ENCODE data around the gene SYT2. TPM values are rescaled to one million over a fixed set of nuclear protein-coding genes. Genes with fewer than 3 reads are reported as not detected.

Gene SYT2
- total and polyA plus RNA-seq, 2 of the 13 experiments (the other 11 are each of a cell fraction or from before 2014, with no cell fraction given), result not detected

DNA sequence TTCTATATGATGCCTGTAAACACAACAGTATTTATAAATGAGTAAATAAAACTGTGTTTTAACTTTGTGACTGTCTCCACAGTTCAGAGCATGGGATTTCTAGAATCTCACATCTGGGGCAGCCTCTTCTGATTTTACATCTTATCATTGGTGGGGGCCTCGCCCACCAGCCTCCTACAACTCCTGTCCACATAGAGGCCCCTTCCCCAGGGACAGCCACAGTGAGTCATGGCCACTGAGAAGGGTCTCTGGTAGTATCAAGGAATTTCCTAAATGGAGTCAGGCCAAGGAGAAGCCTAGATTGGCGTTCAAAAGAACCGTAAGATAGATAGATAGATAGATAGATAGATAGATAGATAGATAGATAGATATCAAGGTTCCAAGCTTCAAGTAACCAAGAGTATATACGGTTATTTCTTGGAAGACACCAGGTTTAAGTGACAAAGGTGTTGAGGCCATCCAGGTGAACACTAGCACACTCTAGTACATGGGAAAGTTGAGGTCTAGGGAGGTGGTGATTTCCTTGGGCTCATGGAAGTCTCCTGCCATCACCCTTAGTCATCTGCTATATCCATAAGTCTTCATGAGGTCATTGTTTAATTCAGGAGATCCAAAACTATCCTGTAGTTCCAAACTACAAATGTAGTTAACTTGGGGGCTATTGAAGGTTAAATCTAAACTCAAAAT is 121.6 kb downstream of the SYT2 start:
- DNase-seq (ENCODE audit: low spot score), result peak; percentile 8
- no peak for FAIRE-seq
- Histone ChIP-seq H2AFZ (ENCODE audit: low read length) (no peak overlapping the region), H4K20me1 (ENCODE audit: insufficient read depth, low read length) (no peaks in the 10 kb centered on the region), H3K27ac (ENCODE audit: extremely low read length, insufficient read depth, low read length) (peak overlapping the region; percentile 35), H3K4me2 (ENCODE audit: low read depth, low read length) (no peak overlapping the region), H3K4me3 (replicated peaks in 1 of 3; ENCODE audit: insufficient read depth in 1 of 3, low read depth in 2 of 3, low read length in 3 of 3) (no peak overlapping the region), H3K4me1 (ENCODE audit: insufficient read depth, low read length) (peaks cover 29% of the 10 kb centered on the region), H3K27me3 (ENCODE audit: control insufficient read depth in 1 of 2, insufficient read depth in 2 of 2, low read length in 2 of 2) (no peaks in the 10 kb centered on the region), H3K79me2 (ENCODE audit: insufficient read depth, low read length) (no peaks in the 10 kb centered on the region), H3K9ac (ENCODE audit: insufficient read depth, low read depth, low read length) (peak overlapping the region; percentile 16; the same call in 1 of the 2 replicates), H3K36me3 (replicated peaks in 1 of 2; ENCODE audit: control insufficient read depth in 1 of 2, insufficient read depth in 2 of 2, low read length in 2 of 2) (no peaks in the 10 kb centered on the region; a peak in 1 of 5 replicates), H3K9me3 (ENCODE audit: low read length) (no peaks in the 10 kb centered on the region)
- in situ Hi-C loops (cut with HindIII; ENCODE audit: extremely low pct_ligation_motif_present, low pct_unique_long_range_greater_than_20kb) (no loop called here), intact Hi-C loops (cut with micrococcal nuclease; ENCODE audit: unreplicated experiment) (no loop called here)
- TSS peak; percentile 95 for BruUV-seq (replicated peaks)
- WGBS (ENCODE audit: low lambda C conversion rate), result 94% methylated on average over 4 of the region's 4 CpGs
- TF ChIP-seq AKAP8 (CRISPR knock-in tag; IDR thresholded peaks at IDR 0.05), result no peak
- no peak for TF ChIP-seq ZNF772 (CRISPR knock-in tag; IDR thresholded peaks at IDR 0.05)
- TF ChIP-seq ATF1 (CRISPR knock-in tag; IDR thresholded peaks at IDR 0.05), result no peak
- no peak for TF ChIP-seq SNRNP70 (IDR thresholded peaks at IDR 0.05; ENCODE audit: low read depth, low read length)
- no peak for TF ChIP-seq ZBTB49 (CRISPR knock-in tag; IDR thresholded peaks at IDR 0.05; ENCODE audit: borderline replicate concordance)
- TF ChIP-seq, protein P1, sequence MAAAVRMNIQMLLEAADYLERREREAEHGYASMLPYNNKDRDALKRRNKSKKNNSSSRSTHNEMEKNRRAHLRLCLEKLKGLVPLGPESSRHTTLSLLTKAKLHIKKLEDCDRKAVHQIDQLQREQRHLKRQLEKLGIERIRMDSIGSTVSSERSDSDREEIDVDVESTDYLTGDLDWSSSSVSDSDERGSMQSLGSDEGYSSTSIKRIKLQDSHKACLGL (CRISPR knock-in tag; IDR thresholded peaks at IDR 0.05), result no peak
- no peak for ATAC-seq
- ChIA-PET CTCF (ENCODE audit: low intra/inter-chr PET ratio, low total read pairs) (no interaction called here), POLR2A (no interaction called here)
